ENCODE measurements around the gene RGS13. TPM values are rescaled to one million over a fixed set of nuclear protein-coding genes. Genes with fewer than 3 reads are reported as not detected.

RGS13 gene
- polyA plus RNA-seq, 1 experiment: not detected

DNA sequence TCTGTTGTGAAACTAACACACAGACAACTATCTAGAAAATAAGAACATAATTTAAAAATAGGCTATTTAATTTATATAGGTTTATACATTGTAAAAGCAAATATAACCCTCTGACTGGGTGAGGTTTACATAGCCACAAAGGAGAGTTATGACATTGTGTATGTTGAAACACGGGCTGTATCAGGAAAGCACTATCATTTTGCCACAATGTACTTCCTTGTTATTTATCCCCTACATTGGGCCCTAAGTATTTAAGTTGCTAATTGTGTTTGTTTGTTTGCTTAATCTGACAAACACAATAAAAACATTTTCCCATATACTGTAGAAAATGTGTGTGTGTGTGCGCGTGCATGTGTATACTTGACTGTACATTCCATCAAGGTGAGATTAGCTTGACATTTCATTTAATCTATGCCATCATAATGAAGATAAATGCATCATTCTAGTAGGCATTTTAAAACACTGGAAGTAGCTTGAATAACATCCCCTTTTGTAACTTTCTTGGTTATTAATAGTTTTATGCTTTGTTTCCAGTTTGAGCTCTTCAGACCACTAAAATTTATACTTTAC lies 72.1 kb downstream of the RGS13 start:
- Histone ChIP-seq H3K27ac (ENCODE audit: low read depth, low read length) (no peak overlapping the region), H3K9me3 (ENCODE audit: control insufficient read depth, insufficient read depth, low read length) (no peaks in the 10 kb centered on the region), H3K4me3 (ENCODE audit: low read depth, low read length) (no peak overlapping the region), H3K27me3 (ENCODE audit: control insufficient read depth, insufficient read depth, low read length) (no peaks in the 10 kb centered on the region)
- ChIA-PET CTCF (no interaction called here), POLR2A (no interaction called here)
- TF ChIP-seq, protein P1, sequence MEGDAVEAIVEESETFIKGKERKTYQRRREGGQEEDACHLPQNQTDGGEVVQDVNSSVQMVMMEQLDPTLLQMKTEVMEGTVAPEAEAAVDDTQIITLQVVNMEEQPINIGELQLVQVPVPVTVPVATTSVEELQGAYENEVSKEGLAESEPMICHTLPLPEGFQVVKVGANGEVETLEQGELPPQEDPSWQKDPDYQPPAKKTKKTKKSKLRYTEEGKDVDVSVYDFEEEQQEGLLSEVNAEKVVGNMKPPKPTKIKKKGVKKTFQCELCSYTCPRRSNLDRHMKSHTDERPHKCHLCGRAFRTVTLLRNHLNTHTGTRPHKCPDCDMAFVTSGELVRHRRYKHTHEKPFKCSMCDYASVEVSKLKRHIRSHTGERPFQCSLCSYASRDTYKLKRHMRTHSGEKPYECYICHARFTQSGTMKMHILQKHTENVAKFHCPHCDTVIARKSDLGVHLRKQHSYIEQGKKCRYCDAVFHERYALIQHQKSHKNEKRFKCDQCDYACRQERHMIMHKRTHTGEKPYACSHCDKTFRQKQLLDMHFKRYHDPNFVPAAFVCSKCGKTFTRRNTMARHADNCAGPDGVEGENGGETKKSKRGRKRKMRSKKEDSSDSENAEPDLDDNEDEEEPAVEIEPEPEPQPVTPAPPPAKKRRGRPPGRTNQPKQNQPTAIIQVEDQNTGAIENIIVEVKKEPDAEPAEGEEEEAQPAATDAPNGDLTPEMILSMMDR (IDR thresholded peaks at IDR 0.05; ENCODE audit: low read depth, low read length): no peak
- no peak for DNase-seq (ENCODE audit: low read depth, low spot score)

- no peak overlapping the region for H3K27ac ChIP-seq (ENCODE audit: low read depth, low read length)
- TF ChIP-seq, protein P1 (IDR thresholded peaks at IDR 0.05; ENCODE audit: low read depth, low read length): no peak
- no peaks in the 10 kb centered on the region for H3K9me3 ChIP-seq (ENCODE audit: control insufficient read depth, insufficient read depth, low read length)
- no peaks in the 10 kb centered on the region for H3K27me3 ChIP-seq (ENCODE audit: control insufficient read depth, insufficient read depth, low read length)
- H3K4me3 ChIP-seq (ENCODE audit: low read depth, low read length): no peak overlapping the region
- ChIA-PET CTCF (no interaction called here), POLR2A (no interaction called here)
- no peak for DNase-seq (ENCODE audit: low read depth, low spot score)
Observed at GRCh38 chr1:192709544-192709943, 73.6 kb downstream of the RGS13 start.

Other genes with a start within 250 kb of the RGS13 start
- gene RGS1, start 60.4 kb upstream of the RGS13 start, polyA plus RNA-seq (2011; rRNA removed): not detected in 2 replicates
- 60.5 and 80.3 TPM in 2 replicates for gene RGS2, start 172.9 kb downstream of the RGS13 start, polyA plus RNA-seq (2011; rRNA removed)